ENCODE results near the gene MEGF8. TPM values are rescaled to one million over a fixed set of nuclear protein-coding genes. Genes with fewer than 3 reads are reported as not detected.

Gene MEGF8
- total and polyA plus RNA-seq, 4 donors: 6.0 to 21.7 (median 11.1) TPM

GRCh38 chr19:42323852-42324654, 1.4 kb upstream of the MEGF8 start:
- Histone ChIP-seq H3K36me3 (ENCODE audit: control insufficient read depth in 4 of 4, insufficient read depth in 4 of 4, low read length in 4 of 4) (no peaks in the 10 kb centered on the region), H3K27ac (ENCODE audit: low read depth in 1 of 2, low read length in 1 of 2) (no peak overlapping the region), H3K9ac (ENCODE audit: insufficient read depth in 1 of 2, low read length in 2 of 2) (no peak overlapping the region), H3K4me3 (no peak overlapping the region), H3K9me3 (ENCODE audit: control insufficient read depth in 4 of 4, insufficient read depth in 3 of 4, low read length in 3 of 4) (peaks cover 0 to 2% (median 0%) of the 10 kb centered on the region in 4 donors), H3K27me3 (ENCODE audit: control insufficient read depth in 3 of 3, insufficient read depth in 3 of 3, low read length in 2 of 3) (peaks cover 7 to 21% (median 20%) of the 10 kb centered on the region in 3 donors), H3K4me1 (ENCODE audit: control insufficient read depth in 5 of 5, insufficient read depth in 5 of 5, low read length in 5 of 5) (peaks cover 0 to 20% (median 15%) of the 10 kb centered on the region in 5 donors)
- no peak for DNase-seq
- TF ChIP-seq CTCF (IDR thresholded peaks at IDR 0.05; ENCODE audit: control extremely low read depth, extremely low read depth): no peak
- WGBS, 2 donors: 5 to 6% methylated on average over 48 to 92 of the region's 92 CpGs
- ATAC-seq (ENCODE audit: insufficient read depth, low FRiP score): no peak

DNA sequence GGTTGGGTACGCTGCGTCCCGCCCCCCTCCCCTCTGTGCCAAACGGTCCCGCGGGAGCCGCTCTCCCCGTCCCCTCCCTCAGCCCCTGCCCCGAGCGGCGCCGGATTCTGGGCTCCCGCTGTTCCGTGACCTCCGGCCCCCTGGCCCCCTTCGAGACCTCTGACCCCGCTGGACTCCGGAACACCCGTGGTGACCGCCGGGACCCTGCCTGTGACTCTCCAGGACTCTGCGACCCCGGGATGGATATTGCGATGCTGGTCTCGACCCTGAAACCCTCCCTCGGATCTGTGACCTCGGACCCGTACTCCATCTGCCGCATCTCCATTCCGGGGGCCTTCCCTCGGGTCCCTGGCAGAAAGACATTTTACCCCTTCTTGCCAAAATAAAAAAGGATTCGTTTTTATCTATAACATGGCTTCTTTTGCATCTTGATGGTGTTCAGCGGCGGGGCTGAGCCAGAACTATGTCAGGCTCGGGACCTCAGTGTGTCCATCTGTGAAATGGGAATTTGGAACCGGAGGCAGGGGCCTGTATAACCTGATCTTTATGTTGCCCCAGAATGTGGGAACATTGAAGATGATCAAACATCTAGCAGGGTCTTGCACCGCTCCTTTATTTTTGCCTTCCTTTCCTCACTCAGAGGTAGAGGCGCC, 654 bp upstream of the MEGF8 start:
- Histone ChIP-seq H3K4me3 (no peak overlapping the region), H3K36me3 (ENCODE audit: control insufficient read depth in 4 of 4, insufficient read depth in 4 of 4, low read length in 4 of 4) (no peaks in the 10 kb centered on the region), H3K9ac (ENCODE audit: insufficient read depth in 1 of 2, low read length in 2 of 2) (no peak overlapping the region), H3K27ac (ENCODE audit: low read depth in 1 of 2, low read length in 1 of 2) (no peak overlapping the region), H3K27me3 (ENCODE audit: control insufficient read depth in 3 of 3, insufficient read depth in 3 of 3, low read length in 2 of 3) (peaks cover 7 to 21% (median 20%) of the 10 kb centered on the region in 3 donors), H3K9me3 (ENCODE audit: control insufficient read depth in 4 of 4, insufficient read depth in 3 of 4, low read length in 3 of 4) (peaks cover 0 to 2% (median 0%) of the 10 kb centered on the region in 4 donors), H3K4me1 (ENCODE audit: control insufficient read depth in 5 of 5, insufficient read depth in 5 of 5, low read length in 5 of 5) (peaks cover 0 to 20% (median 15%) of the 10 kb centered on the region in 5 donors)
- no peak for ATAC-seq (ENCODE audit: insufficient read depth, low FRiP score)
- 3 to 4% methylated on average over 35 to 38 of the region's 38 CpGs for WGBS, 2 donors
- TF ChIP-seq CTCF (IDR thresholded peaks at IDR 0.05; ENCODE audit: control extremely low read depth, extremely low read depth): no peak
- no peak for DNase-seq

DNA sequence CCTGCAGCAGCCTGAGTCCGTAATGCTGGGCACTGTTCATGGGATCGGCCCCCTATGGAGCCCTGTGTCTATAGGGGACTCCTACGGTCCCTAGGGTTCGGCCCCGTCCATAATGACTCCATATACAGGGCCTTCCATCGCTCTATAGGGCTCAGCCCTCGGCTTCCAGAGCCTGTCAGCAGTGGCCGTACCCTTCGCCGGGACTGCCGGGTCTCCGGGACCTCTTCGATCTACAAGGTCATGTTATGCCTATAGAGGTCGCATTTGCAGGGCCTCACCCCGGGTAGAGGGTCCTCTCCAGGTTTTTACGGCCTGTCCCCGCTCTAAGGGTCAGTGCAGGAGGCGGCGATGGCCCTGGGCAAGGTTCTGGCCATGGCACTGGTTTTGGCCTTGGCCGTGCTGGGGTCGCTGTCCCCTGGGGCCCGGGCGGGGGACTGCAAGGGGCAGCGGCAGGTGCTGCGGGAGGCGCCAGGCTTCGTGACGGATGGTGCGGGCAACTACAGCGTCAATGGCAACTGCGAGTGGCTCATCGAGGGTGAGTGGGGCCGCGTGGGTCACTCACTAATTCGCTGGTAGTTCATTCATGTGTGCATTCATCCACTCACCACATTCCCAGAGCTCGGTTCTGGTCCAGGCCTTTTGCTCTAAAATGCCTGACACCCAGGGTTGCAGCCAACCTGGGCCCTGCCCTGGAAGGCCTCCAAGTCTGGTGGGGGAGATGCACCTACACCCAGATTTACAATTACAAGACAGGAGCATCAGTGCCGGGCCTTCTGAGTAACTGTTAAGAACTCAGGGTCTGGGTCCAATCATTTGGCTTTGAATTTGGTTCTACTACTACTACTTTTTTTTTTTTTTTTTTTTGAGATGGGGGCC, 699 bp downstream of the MEGF8 start:
- H3K27ac ChIP-seq (ENCODE audit: low read depth in 1 of 2, low read length in 1 of 2): peak overlapping the region; percentile 24 to 61
- no peak for DNase-seq
- H3K4me3 ChIP-seq: peak overlapping the region; percentile 79
- H3K4me1 ChIP-seq (ENCODE audit: control insufficient read depth in 5 of 5, insufficient read depth in 5 of 5, low read length in 5 of 5): peaks cover 0 to 21% (median 15%) of the 10 kb centered on the region in 5 donors
- ATAC-seq (ENCODE audit: insufficient read depth, low FRiP score): peak; percentile 4
- peak overlapping the region; percentile 76 to 87 for H3K9ac ChIP-seq (ENCODE audit: insufficient read depth in 1 of 2, low read length in 2 of 2)
- H3K9me3 ChIP-seq (ENCODE audit: control insufficient read depth in 4 of 4, insufficient read depth in 3 of 4, low read length in 3 of 4): peaks cover 0 to 2% (median 0%) of the 10 kb centered on the region in 4 donors
- H3K36me3 ChIP-seq (ENCODE audit: control insufficient read depth in 4 of 4, insufficient read depth in 4 of 4, low read length in 4 of 4): no peaks in the 10 kb centered on the region
- H3K27me3 ChIP-seq (ENCODE audit: control insufficient read depth in 3 of 3, insufficient read depth in 3 of 3, low read length in 2 of 3): peaks cover 7 to 21% (median 20%) of the 10 kb centered on the region in 3 donors
- TF ChIP-seq CTCF (IDR thresholded peaks at IDR 0.05; ENCODE audit: control extremely low read depth, extremely low read depth): no peak
- WGBS, 2 donors: 5 to 7% methylated on average over 37 of the region's 37 CpGs

Measured in lung (tissue), 12 donors.